Caki2 (cell line): ENCODE results near the gene DPH5. TPM values are rescaled to one million over a fixed set of nuclear protein-coding genes. Genes with fewer than 3 reads are reported as not detected.
"Not testable (repeated sequence)": the region's sequence is repeated elsewhere in the genome, so short reads cannot be mapped to it uniquely, and the experiment has no call there.

ENCODE experiments used
- DNase-seq: peaks from one replicate; pipeline ENCODE4 v3.0.0-alpha.2; 2015; ENCODE audit warnings: low read depth
- in situ Hi-C: cut with HindIII; loops from 2 replicates; pipeline ENCODE4 v1.10.0; 2016; ENCODE audit warnings: low sequenced_read_pairs, low pct_unique_long_range_greater_than_20kb, mixed read lengths
- total RNA-seq: library from RNA; depleted of rRNA; stranded (reverse); fragments of >200 nt; shearing (Covaris generic); gene quantifications from 2 replicates; pipeline ENCODE4 v1.2.3, GENCODE V29; 2014; ENCODE audit warnings: low replicate concordance; rRNA removed

Gene DPH5
- total RNA-seq, result 47.2 and 72.9 TPM in 2 replicates

GRCh38 chr1:101025657-101026429, at the start of gene DPH5:
TSS of gene DPH5 (minus strand) at chr1:101025784. CDS start at chr1:101025443, 341 bp downstream.
- in situ Hi-C loops, result no loop called here

GRCh38 chr1:101073836-101074235, 48.3 kb upstream of the DPH5 start:
- no peak for DNase-seq
- in situ Hi-C loops, result no loop called here

More at GRCh38 chr1:101025657-101026429, at the start of gene DPH5:
- DNase-seq, result peak; percentile 85

- peak; percentile 10 for DNase-seq
- in situ Hi-C loops, result no loop called here
Observed at GRCh38 chr1:101071470-101071891, 45.9 kb upstream of the DPH5 start.

GRCh38 chr1:101069158-101069557, 43.6 kb upstream of the DPH5 start:
- in situ Hi-C loops, result no loop called here
- DNase-seq, result no peak

- in situ Hi-C loops, DNase-seq: not testable (repeated sequence)
Observed at GRCh38 chr1:101066937-101067335, 41.4 kb upstream of the DPH5 start.

- DNase-seq, result no peak
- in situ Hi-C loops, result no loop called here
Observed at GRCh38 chr1:101066260-101066936, 40.8 kb upstream of the DPH5 start.

GRCh38 chr1:101065575-101065974, 40.0 kb upstream of the DPH5 start:
- DNase-seq, result no peak
- in situ Hi-C loops, result no loop called here

GRCh38 chr1:101064697-101065096, 39.1 kb upstream of the DPH5 start:
- no peak for DNase-seq
- in situ Hi-C loops, result no loop called here

GRCh38 chr1:101060992-101061391, 35.4 kb upstream of the DPH5 start:
- peak; percentile 29 for DNase-seq
- in situ Hi-C loops, result no loop called here

GRCh38 chr1:101059945-101060542, 34.5 kb upstream of the DPH5 start:
- no peak for DNase-seq
- in situ Hi-C loops, result no loop called here

GRCh38 chr1:101055623-101056022, 30.0 kb upstream of the DPH5 start:
- in situ Hi-C loops, result no loop called here
- no peak for DNase-seq

GRCh38 chr1:101051688-101052638, 26.4 kb upstream of the DPH5 start:
- no peak for DNase-seq
- in situ Hi-C loops, result no loop called here

- in situ Hi-C loops, result no loop called here
- DNase-seq, result no peak
Observed at GRCh38 chr1:101050869-101051268, 25.3 kb upstream of the DPH5 start.

- no peak for DNase-seq
- in situ Hi-C loops, result no loop called here
Observed at GRCh38 chr1:101044749-101045148, 19.2 kb upstream of the DPH5 start.

GRCh38 chr1:101044259-101044658, 18.7 kb upstream of the DPH5 start:
- in situ Hi-C loops, result no loop called here
- no peak for DNase-seq

GRCh38 chr1:101043776-101044175, 18.2 kb upstream of the DPH5 start:
- in situ Hi-C loops, result no loop called here

GRCh38 chr1:101041300-101041699, 15.7 kb upstream of the DPH5 start:
- no peak for DNase-seq
- in situ Hi-C loops, result no loop called here

More at GRCh38 chr1:101043776-101044175, 18.2 kb upstream of the DPH5 start:
- DNase-seq, result no peak

- in situ Hi-C loops, result no loop called here
- no peak for DNase-seq
Observed at GRCh38 chr1:101040666-101041065, 15.1 kb upstream of the DPH5 start.
